B cell (primary cell): ENCODE results near the gene PRDM11. TPM values are rescaled to one million over a fixed set of nuclear protein-coding genes. Genes with fewer than 3 reads are reported as not detected.

Experiments
- ATAC-seq: fragments of 200-7000 bp; cut with Tn5 transposase; one replicate; pipeline ENCODE4 v1.10.0; 2021; ENCODE audit warnings: low read depth, mild to moderate bottlenecking, moderate number of reproducible peaks, moderate library complexity
- CTCF ChIA-PET: fragments of 350-600 bp; sonication (Branson Sonifier 250); formaldehyde crosslinking; loops from one replicate; lab custom pipeline; 2021; ENCODE audit warnings: antibody characterized with exemption, inconsistent platforms; lab: Charles Lee
- POLR2A ChIA-PET: fragments of 350-600 bp; sonication (Branson Sonifier 250); formaldehyde crosslinking; loops from one replicate; lab custom pipeline; 2021; ENCODE audit warnings: antibody characterized with exemption; lab: Charles Lee
- DNase-seq: peaks from one replicate; pipeline ENCODE4 v3.0.0; 2013
- H2AFZ ChIP-seq: 2 replicates; pipeline ENCODE4 v1.6.1; 2012; ENCODE audit warnings: mild to moderate bottlenecking, low read depth, low read length; ENCODE audit not compliant: insufficient read depth, poor library complexity, severe bottlenecking
- H3K27ac ChIP-seq, 2 donors: 1 replicate in 1 of 2; 2 replicates in 1 of 2; pipeline ENCODE4 v1.5.1; 2012 to 2013; ENCODE audit warnings: low read length in 2 of 2, mild to moderate bottlenecking in 2 of 2, moderate library complexity in 1 of 2
- H3K27me3 ChIP-seq, 4 experiments: fragments of 200-600 bp in 1 of 4; sonication (generic) in 1 of 4; replicated peaks in 1 of 4; 1 replicate in 2 of 4; 2 replicates in 2 of 4; pipeline versions ENCODE4 v1.6.1 to v1.7.0; 2013 to 2016; ENCODE audit warnings: low read length in 3 of 4, mild to moderate bottlenecking in 2 of 4, mixed read lengths in 1 of 4, moderate library complexity in 1 of 4; ENCODE audit not compliant: insufficient read depth in 4 of 4, control insufficient read depth in 3 of 4; ENCODE audit errors: control extremely low read depth in 1 of 4
- H3K36me3 ChIP-seq, 2 experiments: replicated peaks in 1 of 2; 1 replicate in 1 of 2; 2 replicates in 1 of 2; pipeline versions ENCODE4 v1.6.1 to v1.7.1; 2013; ENCODE audit warnings: low read length in 1 of 2; ENCODE audit not compliant: insufficient read depth in 2 of 2, control insufficient read depth in 1 of 2; ENCODE audit errors: control extremely low read depth in 1 of 2, extremely low read depth in 1 of 2
- H3K4me1 ChIP-seq, 2 donors: fragments of 200-600 bp in 1 of 2; sonication (generic) in 1 of 2; 1 replicate in 1 of 2; 2 replicates in 1 of 2; pipeline versions ENCODE4 v1.5.1 to v1.6.1; 2013 to 2017; ENCODE audit warnings: low read length in 2 of 2; ENCODE audit not compliant: control insufficient read depth in 2 of 2, insufficient read depth in 2 of 2
- H3K4me2 ChIP-seq: replicated peaks from 2 replicates; pipeline ENCODE3; 2012; ENCODE audit warnings: mild to moderate bottlenecking, low read depth, low read length; ENCODE audit not compliant: poor library complexity, severe bottlenecking
- H3K4me3 ChIP-seq, 5 experiments: fragments of 200-600 bp in 1 of 5; sonication (generic) in 1 of 5; 1 replicate in 3 of 5; 2 replicates in 2 of 5; pipeline versions ENCODE4 v1.5.1 to v1.7.0; 2011 to 2016; ENCODE audit warnings: low read length in 4 of 5, mild to moderate bottlenecking in 4 of 5, low read depth in 2 of 5, control low read depth in 1 of 5, moderate library complexity in 1 of 5; ENCODE audit not compliant: insufficient read depth in 1 of 5; ENCODE audit errors: control extremely low read depth in 1 of 5, extremely low read depth in 1 of 5
- H3K79me2 ChIP-seq: fragments of 200-600 bp; sonication (generic); one replicate; pipeline ENCODE4 v1.6.0; 2016; ENCODE audit warnings: low read length; ENCODE audit not compliant: control insufficient read depth, insufficient read depth
- H3K9ac ChIP-seq: fragments of 200-600 bp; sonication (generic); 2 replicates; pipeline ENCODE4 v1.6.1; 2017; ENCODE audit warnings: mild to moderate bottlenecking, low read length, moderate library complexity
- H3K9me3 ChIP-seq, 3 donors: one replicate each; pipeline versions ENCODE4 v1.6.1 to v1.7.1; 2013; ENCODE audit warnings: low read length in 2 of 3; ENCODE audit not compliant: control insufficient read depth in 2 of 3, insufficient read depth in 1 of 3; ENCODE audit errors: control extremely low read depth in 1 of 3
- H4K20me1 ChIP-seq: 2 replicates; pipeline ENCODE4 v1.6.0; 2012; ENCODE audit warnings: mild to moderate bottlenecking, low read length; ENCODE audit not compliant: insufficient read depth, control insufficient read depth, poor library complexity, severe bottlenecking
- H3K27ac Mint-ChIP-seq: one replicate; pipeline ENCODE4 v1.8.0; 2021; ENCODE audit warnings: mixed read lengths
- H3K27me3 Mint-ChIP-seq: one replicate; pipeline ENCODE4 v1.8.0; 2021; ENCODE audit warnings: mixed read lengths
- H3K4me1 Mint-ChIP-seq: one replicate; pipeline ENCODE4 v1.8.0; 2021; ENCODE audit warnings: mixed read lengths
- H3K4me3 Mint-ChIP-seq: one replicate; pipeline ENCODE4 v1.8.0; 2021; ENCODE audit warnings: mixed read lengths
- H3K9me3 Mint-ChIP-seq: one replicate; pipeline ENCODE4 v1.8.0; 2022; ENCODE audit warnings: mixed read lengths; ENCODE audit not compliant: insufficient read depth
- EZH2 ChIP-seq: IDR thresholded peaks from 2 replicates; pipeline ENCODE4 v1.6.1; 2012; ENCODE audit warnings: borderline replicate concordance, low read depth, mild to moderate bottlenecking, moderate library complexity, low read length; ENCODE audit not compliant: insufficient read depth, poor library complexity, severe bottlenecking
- WGBS: methylation state at CpG from one replicate; pipeline ENCODE4 v1.1.5; 2013; ENCODE audit warnings: missing lambda C conversion rate; ENCODE audit not compliant: insufficient coverage; 5-methylcytosine and 5-hydroxymethylcytosine counted together
- intact Hi-C: fragments of 100-400 bp; cut with micrococcal nuclease; formaldehyde crosslinking; loops from one replicate; pipeline ENCODE4 v1.10.0; 2022
- polyA plus RNA-seq: library from polyadenylated mRNA; depleted of rRNA; stranded (reverse); fragments of >200 nt; gene quantifications from 2 replicates; pipeline ENCODE4 v1.2.3, GENCODE V29; 2012
- total RNA-seq, 2 donors: library from RNA; stranded (reverse); fragments of 120-200 nt in 1 of 2; gene quantifications; 1 replicate in 1 of 2; 2 replicates in 1 of 2; pipeline versions ENCODE4 v1.2.3 to v1.2.4, GENCODE V29; 2013 to 2022
- TF ChIP-seq, protein P1 (sequence below): fragments of 200-600 bp; IDR thresholded peaks from one replicate; pipeline ENCODE4 v1.8.0; 2022; ENCODE audit warnings: antibody characterized with exemption, mild to moderate bottlenecking

The PRDM11 gene
- total and polyA plus RNA-seq, 2 donors (not counting 1 experiment from before 2014, with no cell fraction given), result 9.5 to 26.2 TPM

DNA sequence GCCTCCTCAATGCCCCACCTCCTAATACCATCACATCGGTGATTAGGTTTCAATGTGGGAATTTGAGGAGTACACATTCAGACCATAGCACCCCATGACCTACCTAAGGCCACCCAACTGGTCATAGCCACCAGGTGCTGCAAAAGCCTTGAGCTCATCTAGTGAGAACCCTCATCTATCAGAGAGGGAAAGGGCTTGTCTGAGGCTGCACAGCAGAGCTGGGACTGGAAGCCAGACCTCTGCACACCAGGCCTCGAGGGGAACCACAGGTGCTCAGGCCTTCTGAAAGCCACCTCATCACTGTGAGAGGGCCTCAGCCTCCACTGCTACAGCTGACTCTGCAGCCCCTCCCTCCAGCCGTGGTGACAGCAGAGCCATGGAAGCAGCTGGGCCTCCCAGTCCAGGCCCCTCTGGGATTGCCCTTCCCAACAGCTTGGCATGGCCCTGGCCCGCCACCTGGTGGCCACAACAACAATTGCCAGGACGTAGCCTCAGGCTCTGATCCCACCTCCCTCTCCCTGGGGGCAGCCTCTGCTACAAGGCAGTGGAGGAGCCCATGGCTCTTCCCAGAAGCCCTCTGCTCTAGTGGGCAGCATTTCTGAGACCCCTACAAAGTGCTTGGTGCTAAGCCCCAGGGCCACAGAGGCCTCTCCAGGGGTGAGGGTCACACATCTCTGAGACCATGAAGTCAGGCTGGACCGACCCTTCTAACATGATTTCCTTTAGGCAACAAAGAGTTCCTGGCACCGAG lies 41.0 kb upstream of the PRDM11 start:
- Histone ChIP-seq H4K20me1 (no peaks in the 10 kb centered on the region), H3K36me3 (no peaks in the 10 kb centered on the region), H3K27me3 (peaks cover 0 to 8% (median 2%) of the 10 kb centered on the region in 4 experiments), H3K27ac (no peak overlapping the region), H2AFZ (no peak overlapping the region), H3K9ac (no peak overlapping the region), H3K4me2 (peak overlapping the region; percentile 14), H3K9me3 (no peaks in the 10 kb centered on the region), H3K79me2 (no peaks in the 10 kb centered on the region), H3K4me3 (no peak overlapping the region), H3K4me1 (peaks cover 13 to 21% of the 10 kb centered on the region in 2 donors)
- WGBS, result 31% methylated on average over 7 of the region's 7 CpGs
- Mint-ChIP-seq H3K27me3 (peaks cover 14% of the 10 kb centered on the region), H3K4me3 (no peak overlapping the region), H3K4me1 (peaks cover 15% of the 10 kb centered on the region), H3K27ac (no peak overlapping the region), H3K9me3 (no peaks in the 10 kb centered on the region)
- intact Hi-C loops, result loop anchor here (1.0 to 10.0 kb wide), 3 partner anchors 178 to 821 kb away; no protein-coding TSS in a partner anchor
- CTCF ChIA-PET, result interaction anchor here (0.7 to 30.6 kb wide), 40 partner anchors 10 to 548 kb away, joined by 3 to 1701 read pairs (median 5); partner anchors contain the start of gene TP53I11
- no peak for TF ChIP-seq EZH2
- TF ChIP-seq, protein P1, sequence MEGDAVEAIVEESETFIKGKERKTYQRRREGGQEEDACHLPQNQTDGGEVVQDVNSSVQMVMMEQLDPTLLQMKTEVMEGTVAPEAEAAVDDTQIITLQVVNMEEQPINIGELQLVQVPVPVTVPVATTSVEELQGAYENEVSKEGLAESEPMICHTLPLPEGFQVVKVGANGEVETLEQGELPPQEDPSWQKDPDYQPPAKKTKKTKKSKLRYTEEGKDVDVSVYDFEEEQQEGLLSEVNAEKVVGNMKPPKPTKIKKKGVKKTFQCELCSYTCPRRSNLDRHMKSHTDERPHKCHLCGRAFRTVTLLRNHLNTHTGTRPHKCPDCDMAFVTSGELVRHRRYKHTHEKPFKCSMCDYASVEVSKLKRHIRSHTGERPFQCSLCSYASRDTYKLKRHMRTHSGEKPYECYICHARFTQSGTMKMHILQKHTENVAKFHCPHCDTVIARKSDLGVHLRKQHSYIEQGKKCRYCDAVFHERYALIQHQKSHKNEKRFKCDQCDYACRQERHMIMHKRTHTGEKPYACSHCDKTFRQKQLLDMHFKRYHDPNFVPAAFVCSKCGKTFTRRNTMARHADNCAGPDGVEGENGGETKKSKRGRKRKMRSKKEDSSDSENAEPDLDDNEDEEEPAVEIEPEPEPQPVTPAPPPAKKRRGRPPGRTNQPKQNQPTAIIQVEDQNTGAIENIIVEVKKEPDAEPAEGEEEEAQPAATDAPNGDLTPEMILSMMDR, result peak; percentile 94
- POLR2A ChIA-PET, result interaction anchor here (0.8 to 2.6 kb wide), 3 partner anchors 16 to 177 kb away, joined by 3 to 18 read pairs (median 13); no protein-coding TSS in a partner anchor
- ATAC-seq (peak; percentile 36), DNase-seq (peak; percentile 78)

DNA sequence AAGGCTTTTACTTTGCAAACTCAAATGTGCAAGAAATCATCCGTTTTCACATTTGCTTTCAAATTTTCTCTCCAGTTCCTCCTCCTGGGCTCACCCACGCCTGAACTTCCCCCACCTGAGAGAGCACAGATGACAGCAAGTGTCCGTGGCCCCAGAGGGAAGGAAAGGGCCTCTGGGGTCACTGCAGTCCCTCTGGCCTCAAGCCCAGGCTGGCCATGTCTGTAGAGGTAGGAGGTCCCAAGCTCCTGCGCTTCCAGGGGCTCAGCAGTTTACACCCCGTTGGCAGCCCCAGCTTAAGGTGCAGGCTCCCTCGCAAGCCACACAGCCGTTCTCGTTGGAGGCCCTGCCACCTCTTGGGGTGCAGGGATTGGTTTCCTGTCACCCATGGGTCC lies 40.5 kb upstream of the PRDM11 start:
- Mint-ChIP-seq H3K4me3 (no peak overlapping the region), H3K4me1 (peaks cover 14% of the 10 kb centered on the region), H3K27ac (no peak overlapping the region), H3K9me3 (no peaks in the 10 kb centered on the region), H3K27me3 (peaks cover 19% of the 10 kb centered on the region)
- ChIA-PET CTCF (interaction anchor here (0.8 to 30.6 kb wide), 24 partner anchors 10 to 549 kb away, joined by 3 to 1701 read pairs (median 6); no protein-coding TSS in a partner anchor), POLR2A (interaction anchor here (1.2 to 2.6 kb wide), 2 partner anchors 169 to 178 kb away, joined by 13 to 18 read pairs; no protein-coding TSS in a partner anchor)
- no peaks in the 10 kb centered on the region for H3K79me2 ChIP-seq
- H3K4me3 ChIP-seq, result no peak overlapping the region
- 61% methylated on average over 6 of the region's 8 CpGs for WGBS
- DNase-seq (no peak), ATAC-seq (no peak)
- peaks cover 0 to 13% (median 2%) of the 10 kb centered on the region in 4 experiments for H3K27me3 ChIP-seq
- no peak overlapping the region for H2AFZ ChIP-seq
- intact Hi-C loops, result loop anchor here (1.0 to 10.0 kb wide), 3 partner anchors 179 to 821 kb away; no protein-coding TSS in a partner anchor
- H3K4me1 ChIP-seq, result peaks cover 13 to 21% of the 10 kb centered on the region in 2 donors
- TF ChIP-seq, protein P1, result no peak
- no peak for TF ChIP-seq EZH2
- no peak overlapping the region for H3K27ac ChIP-seq
- H4K20me1 ChIP-seq, result no peaks in the 10 kb centered on the region
- no peaks in the 10 kb centered on the region for H3K36me3 ChIP-seq
- peak overlapping the region; percentile 14 for H3K4me2 ChIP-seq
- H3K9me3 ChIP-seq, result no peaks in the 10 kb centered on the region
- H3K9ac ChIP-seq, result no peak overlapping the region
